Epithelial cell of proximal tubule (primary cell): Measurements from ENCODE around the gene COG5. TPM values are rescaled to one million over a fixed set of nuclear protein-coding genes. Genes with fewer than 3 reads are reported as not detected.
"Not testable (repeated sequence)": the region's sequence is repeated elsewhere in the genome, so short reads cannot be mapped to it uniquely, and the experiment has no call there.

Source experiments
- DNase-seq: peaks from one replicate; pipeline ENCODE4 v3.0.0-alpha.2; 2011; ENCODE audit warnings: low read depth
- H3K4me3 ChIP-seq: 2 replicates; pipeline ENCODE4 v1.5.1; 2011; ENCODE audit warnings: low read depth, mild to moderate bottlenecking, low read length
- total RNA-seq: library from RNA; depleted of rRNA; stranded (reverse); fragments of >200 nt; gene quantifications from 2 replicates; pipeline ENCODE4 v1.2.3, GENCODE V29; 2015
- TF ChIP-seq, protein P1 (sequence below): conservative IDR thresholded peaks from 2 replicates; pipeline ENCODE4 v1.5.1; 2012; ENCODE audit warnings: low read depth, mild to moderate bottlenecking, low read length

COG5 gene
- total RNA-seq, 1 donor from 2014 or later, result 31.4 TPM

DNA sequence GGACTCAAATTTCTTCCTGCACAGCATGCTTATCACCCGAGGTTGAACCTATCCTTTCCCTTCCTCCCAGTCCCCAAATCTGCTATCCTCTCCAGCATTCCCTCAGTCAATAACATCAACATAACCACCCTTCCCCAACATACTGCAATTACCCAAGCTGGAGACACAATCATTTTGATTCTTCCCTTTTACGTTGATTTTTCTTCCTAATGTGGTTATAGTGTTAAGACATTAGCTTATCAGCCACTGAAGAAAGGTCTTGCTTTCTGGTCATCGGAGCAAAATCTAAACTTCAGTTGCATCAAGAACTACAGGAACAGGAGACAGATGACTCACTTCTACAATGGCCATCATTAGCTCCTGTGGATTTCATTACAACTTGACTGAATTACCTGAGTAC lies 398.4 kb downstream of the COG5 start:
- TF ChIP-seq, protein P1, sequence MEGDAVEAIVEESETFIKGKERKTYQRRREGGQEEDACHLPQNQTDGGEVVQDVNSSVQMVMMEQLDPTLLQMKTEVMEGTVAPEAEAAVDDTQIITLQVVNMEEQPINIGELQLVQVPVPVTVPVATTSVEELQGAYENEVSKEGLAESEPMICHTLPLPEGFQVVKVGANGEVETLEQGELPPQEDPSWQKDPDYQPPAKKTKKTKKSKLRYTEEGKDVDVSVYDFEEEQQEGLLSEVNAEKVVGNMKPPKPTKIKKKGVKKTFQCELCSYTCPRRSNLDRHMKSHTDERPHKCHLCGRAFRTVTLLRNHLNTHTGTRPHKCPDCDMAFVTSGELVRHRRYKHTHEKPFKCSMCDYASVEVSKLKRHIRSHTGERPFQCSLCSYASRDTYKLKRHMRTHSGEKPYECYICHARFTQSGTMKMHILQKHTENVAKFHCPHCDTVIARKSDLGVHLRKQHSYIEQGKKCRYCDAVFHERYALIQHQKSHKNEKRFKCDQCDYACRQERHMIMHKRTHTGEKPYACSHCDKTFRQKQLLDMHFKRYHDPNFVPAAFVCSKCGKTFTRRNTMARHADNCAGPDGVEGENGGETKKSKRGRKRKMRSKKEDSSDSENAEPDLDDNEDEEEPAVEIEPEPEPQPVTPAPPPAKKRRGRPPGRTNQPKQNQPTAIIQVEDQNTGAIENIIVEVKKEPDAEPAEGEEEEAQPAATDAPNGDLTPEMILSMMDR, result no peak
- no peak for DNase-seq
- no peak overlapping the region for H3K4me3 ChIP-seq

DNA sequence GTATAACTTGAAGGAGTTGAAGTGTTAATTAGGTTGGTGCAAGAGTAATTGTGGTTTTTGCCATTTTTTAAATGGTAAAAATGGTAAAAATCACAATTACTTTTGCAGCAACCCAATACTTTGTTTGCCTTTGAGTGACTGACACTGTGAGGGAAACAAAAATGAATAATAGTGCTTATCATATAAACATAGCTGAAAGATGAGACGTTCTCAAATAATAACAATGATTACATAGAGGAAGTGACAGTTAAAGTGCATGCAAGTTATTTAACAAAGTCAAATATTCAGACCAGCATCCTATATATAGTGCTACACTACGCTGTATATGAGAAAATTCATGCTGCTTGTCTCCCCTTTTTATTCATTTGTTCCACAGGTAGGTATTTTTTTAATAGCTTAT lies 399.6 kb downstream of the COG5 start:
- no peak overlapping the region for H3K4me3 ChIP-seq
- TF ChIP-seq, protein P1, result no peak
- DNase-seq, result no peak

DNA sequence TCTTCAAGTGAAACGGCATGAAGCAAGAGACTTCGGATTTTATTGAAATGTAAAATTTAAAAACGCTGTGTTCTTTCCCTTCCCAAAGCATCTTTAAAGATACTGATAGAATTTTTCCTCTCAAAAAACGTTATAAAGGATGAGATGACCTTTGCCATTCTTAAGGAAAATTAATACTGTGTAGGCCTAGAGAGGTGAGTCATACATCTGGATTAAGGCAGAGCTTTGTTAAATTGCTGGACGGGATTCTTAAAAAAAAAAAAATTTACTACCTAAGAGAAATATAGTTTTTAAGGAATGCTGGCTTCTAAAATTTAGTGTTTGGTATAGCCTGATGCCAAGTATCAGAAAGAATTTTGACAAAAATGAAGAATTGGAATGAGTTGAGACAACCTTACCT lies 401.2 kb downstream of the COG5 start:
- H3K4me3 ChIP-seq, result no peak overlapping the region
- TF ChIP-seq, protein P1, result no peak
- DNase-seq, result no peak

DNA sequence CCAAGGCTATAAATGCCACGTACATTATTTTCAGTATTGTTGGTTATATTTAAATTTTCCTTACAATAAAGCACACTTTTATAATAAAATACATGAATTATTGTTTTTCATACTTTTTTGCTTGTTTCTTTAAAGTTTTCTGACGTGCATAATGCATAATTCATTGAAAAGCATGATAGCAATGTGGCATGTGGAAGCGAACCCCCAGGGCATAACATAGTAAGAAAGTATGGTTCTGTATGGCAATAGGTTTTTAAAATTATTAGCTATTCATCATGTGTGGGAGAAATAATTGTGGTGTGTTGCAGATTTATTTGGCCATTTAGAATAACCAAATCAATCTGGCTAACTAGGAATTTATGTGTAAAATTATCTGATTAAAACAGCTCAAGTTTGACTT lies 402.3 kb downstream of the COG5 start:
- TF ChIP-seq, protein P1, result no peak
- DNase-seq, result no peak
- H3K4me3 ChIP-seq, result no peak overlapping the region

DNA sequence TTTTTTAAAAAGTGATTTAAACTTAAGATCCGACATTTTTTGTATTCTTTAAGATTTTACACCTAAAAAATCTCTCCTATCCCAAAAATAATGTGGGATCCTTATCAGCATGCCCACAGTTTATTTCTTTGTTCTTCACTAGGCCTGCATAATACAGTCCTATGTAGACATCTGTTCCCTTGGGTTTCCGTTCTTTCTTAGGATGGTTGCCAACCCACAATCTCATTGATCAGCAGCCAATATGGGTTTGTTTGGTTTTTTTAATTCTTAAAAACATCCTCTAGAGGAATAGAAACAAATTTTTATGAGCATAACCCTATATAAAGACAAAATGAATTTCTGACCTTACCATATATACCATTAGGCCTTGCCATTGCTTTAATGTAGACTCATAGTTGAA lies 403.3 kb downstream of the COG5 start:
- DNase-seq, result no peak
- H3K4me3 ChIP-seq, result no peak overlapping the region
- TF ChIP-seq, protein P1, result no peak

DNA sequence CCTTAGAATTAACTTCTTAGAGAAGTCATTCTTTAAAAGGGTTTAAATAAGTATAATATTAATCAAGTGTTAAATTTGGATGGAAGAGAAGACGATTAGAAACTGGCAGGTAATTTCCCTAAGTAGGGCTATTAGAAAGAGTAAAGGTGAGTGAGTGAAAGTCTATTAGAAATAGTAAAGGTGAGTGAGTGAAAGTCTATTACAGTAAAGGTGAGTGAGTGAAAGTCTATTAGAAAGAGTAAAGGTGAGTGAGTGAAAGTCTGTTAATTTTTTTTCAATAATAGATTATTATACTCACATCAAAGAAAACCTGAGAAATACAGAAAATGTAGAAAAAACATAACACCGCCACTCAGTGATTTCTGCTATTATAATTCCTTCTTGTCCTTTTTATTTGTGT lies 405.7 kb downstream of the COG5 start:
- TF ChIP-seq, protein P1, result no peak
- no peak for DNase-seq
- no peak overlapping the region for H3K4me3 ChIP-seq

DNA sequence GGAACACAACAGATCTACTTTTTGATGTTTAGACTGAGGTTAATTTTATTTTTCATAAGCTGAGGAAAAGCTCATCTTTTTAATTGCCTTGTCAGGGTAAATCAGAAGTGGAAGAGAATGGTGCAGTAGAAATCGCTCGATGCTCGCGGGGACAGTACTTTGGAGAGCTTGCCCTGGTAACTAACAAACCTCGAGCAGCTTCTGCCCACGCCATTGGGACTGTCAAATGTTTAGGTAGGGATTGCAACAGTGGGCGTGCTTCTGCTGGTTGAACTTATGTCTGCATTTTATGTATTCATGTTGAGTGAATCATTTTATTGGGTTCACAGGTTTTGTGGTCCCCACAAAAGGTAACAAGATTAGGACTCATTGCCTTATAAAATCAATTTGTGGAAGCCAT lies 406.6 kb downstream of the COG5 start:
- DNase-seq, result no peak

DNA sequence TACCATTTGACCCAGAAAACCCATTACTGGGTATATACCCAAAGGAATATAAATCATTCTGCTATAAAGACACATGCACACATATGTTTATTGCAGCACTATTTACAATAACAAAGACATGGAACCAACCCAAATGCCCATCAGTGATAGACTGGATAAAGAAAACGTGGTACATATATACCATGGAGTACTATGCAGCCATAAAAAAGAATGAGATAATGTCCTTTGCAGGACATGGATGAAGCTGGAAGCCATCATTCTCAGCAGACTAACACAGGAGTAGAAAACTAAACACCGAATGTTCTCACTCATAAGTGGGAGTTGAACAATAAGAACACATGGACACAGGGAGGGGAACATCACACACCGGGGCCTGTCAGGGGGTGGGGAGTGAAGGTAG lies 408.0 kb downstream of the COG5 start:
- DNase-seq, H3K4me3 ChIP-seq: not testable (repeated sequence)

More for the DNA sequence above, 406.6 kb downstream of the COG5 start:
- TF ChIP-seq, protein P1, result no peak
- no peak overlapping the region for H3K4me3 ChIP-seq
